Measurements from ENCODE around the gene RGS3.

Gene RGS3

GRCh38 chr9:113465599-113466140 lies 2.1 kb downstream of the RGS3 start:
- DNase-seq (ENCODE audit: low spot score) = no peak

GRCh38 chr9:113467183-113467582 lies 3.7 kb downstream of the RGS3 start:
- no peak for DNase-seq (ENCODE audit: low spot score)

GRCh38 chr9:113468716-113469448 lies 5.4 kb downstream of the RGS3 start:
- DNase-seq (ENCODE audit: low spot score) = no peak

- DNase-seq (ENCODE audit: low spot score) = no peak
Observed at GRCh38 chr9:113471143-113471542, 7.6 kb downstream of the RGS3 start.

GRCh38 chr9:113471566-113471965 lies 8.0 kb downstream of the RGS3 start:
- DNase-seq (ENCODE audit: low spot score) = no peak

GRCh38 chr9:113472199-113472598 lies 8.7 kb downstream of the RGS3 start:
- DNase-seq (ENCODE audit: low spot score) = no peak

GRCh38 chr9:113474360-113475028 lies 11.0 kb downstream of the RGS3 start:
- DNase-seq (ENCODE audit: low spot score) = no peak

- no peak for DNase-seq (ENCODE audit: low spot score)
Observed at GRCh38 chr9:113475031-113475430, 11.5 kb downstream of the RGS3 start.

- DNase-seq (ENCODE audit: low spot score) = no peak
Observed at GRCh38 chr9:113475992-113476391, 12.5 kb downstream of the RGS3 start.

GRCh38 chr9:113476511-113476916 lies 13.0 kb downstream of the RGS3 start:
- DNase-seq (ENCODE audit: low spot score) = no peak

- no peak for DNase-seq (ENCODE audit: low spot score)
Observed at GRCh38 chr9:113477058-113477457, 13.5 kb downstream of the RGS3 start.

GRCh38 chr9:113477661-113478060 lies 14.1 kb downstream of the RGS3 start:
- no peak for DNase-seq (ENCODE audit: low spot score)

- DNase-seq (ENCODE audit: low spot score) = no peak
Observed at GRCh38 chr9:113479174-113479621, 15.7 kb downstream of the RGS3 start.

- no peak for DNase-seq (ENCODE audit: low spot score)
Observed at GRCh38 chr9:113480612-113481011, 17.1 kb downstream of the RGS3 start.

- no peak for DNase-seq (ENCODE audit: low spot score)
Observed at GRCh38 chr9:113481176-113481787, 17.8 kb downstream of the RGS3 start.

GRCh38 chr9:113482341-113482740 lies 18.8 kb downstream of the RGS3 start:
- DNase-seq (ENCODE audit: low spot score) = no peak

GRCh38 chr9:113482991-113483675 lies 19.6 kb downstream of the RGS3 start:
- DNase-seq (ENCODE audit: low spot score) = no peak

GRCh38 chr9:113483676-113484257 lies 20.2 kb downstream of the RGS3 start:
- no peak for DNase-seq (ENCODE audit: low spot score)

GRCh38 chr9:113484258-113484730 lies 20.8 kb downstream of the RGS3 start:
- no peak for DNase-seq (ENCODE audit: low spot score)

GRCh38 chr9:113485761-113486115 lies 22.2 kb downstream of the RGS3 start:
- no peak for DNase-seq (ENCODE audit: low spot score)

GRCh38 chr9:113486327-113486726 lies 22.8 kb downstream of the RGS3 start:
- DNase-seq (ENCODE audit: low spot score) = no peak

- DNase-seq (ENCODE audit: low spot score) = no peak
Observed at GRCh38 chr9:113488071-113488470, 24.5 kb downstream of the RGS3 start.
